Peyer's patch (tissue), 4 donors: ENCODE data around the gene GTF2F2.

Experiments used
- CTCF ChIP-seq, 6 experiments: fragments of 450-650 bp in 4 of 6; fragments of 200-600 bp in 2 of 6; sonication (generic) in 1 of 6; IDR thresholded peaks; one replicate each; pipeline ENCODE4 v1.5.1; 2017 to 2019; ENCODE audit warnings: antibody characterized with exemption in 6 of 6, mild to moderate bottlenecking in 3 of 6, moderate library complexity in 1 of 6
- POLR2A ChIP-seq, 2 donors: fragments of 450-650 bp; IDR thresholded peaks; one replicate each; pipeline ENCODE4 v1.5.1; 2017; ENCODE audit warnings: antibody characterized with exemption in 2 of 2, mild to moderate bottlenecking in 2 of 2, moderate library complexity in 2 of 2

- TF ChIP-seq CTCF (IDR thresholded peaks at IDR 0.05) (no peak), POLR2A (IDR thresholded peaks at IDR 0.05) (no peak)
Measured at GRCh38 chr13:45142440-45143345, 22.4 kb downstream of the GTF2F2 start.
